Bronchial epithelial cell (primary cell): ENCODE results near the gene RAB3GAP1. TPM values are rescaled to one million over a fixed set of nuclear protein-coding genes. Genes with fewer than 3 reads are reported as not detected.

Source experiments
- DNase-seq: peaks from one replicate; pipeline ENCODE4 v3.0.0-alpha.2; 2010; ENCODE audit warnings: low read depth
- FAIRE-seq: peaks from 2 replicates; lab custom pipeline; 2011; peaks lifted over from hg19 to GRCh38; lab: Jason Lieb, UNC
- H3K27me3 ChIP-seq: 2 replicates; pipeline ENCODE4 v1.5.1; 2011; ENCODE audit warnings: low read length; ENCODE audit not compliant: control insufficient read depth, insufficient read depth
- H3K36me3 ChIP-seq: 2 replicates; pipeline ENCODE4 v1.5.1; 2011; ENCODE audit warnings: low read length; ENCODE audit not compliant: control insufficient read depth, insufficient read depth
- H3K4me3 ChIP-seq: 2 replicates; pipeline ENCODE4 v1.5.1; 2011; ENCODE audit warnings: mild to moderate bottlenecking, low read depth, low read length, control low read depth
- CTCF ChIP-seq: IDR thresholded peaks from 2 replicates; pipeline ENCODE4 v1.5.1; 2011; ENCODE audit warnings: mild to moderate bottlenecking, moderate library complexity, low read length, control low read depth, inconsistent platforms; ENCODE audit not compliant: insufficient read depth, severe bottlenecking
- total RNA-seq: library from RNA; depleted of rRNA; stranded (reverse); fragments of >200 nt; gene quantifications from 2 replicates; pipeline ENCODE4 v1.2.1, GENCODE V29; 2014

Gene RAB3GAP1
- total RNA-seq, 1 donor from 2014 or later, result 120 TPM

GRCh38 chr2:135190799-135191198 is 138.7 kb downstream of the RAB3GAP1 start:
- no peaks in the 10 kb centered on the region for H3K27me3 ChIP-seq
- no peaks in the 10 kb centered on the region for H3K36me3 ChIP-seq
- no peak for DNase-seq
- no peak for TF ChIP-seq CTCF
- FAIRE-seq, result no peak
- H3K4me3 ChIP-seq, result no peak overlapping the region

DNA sequence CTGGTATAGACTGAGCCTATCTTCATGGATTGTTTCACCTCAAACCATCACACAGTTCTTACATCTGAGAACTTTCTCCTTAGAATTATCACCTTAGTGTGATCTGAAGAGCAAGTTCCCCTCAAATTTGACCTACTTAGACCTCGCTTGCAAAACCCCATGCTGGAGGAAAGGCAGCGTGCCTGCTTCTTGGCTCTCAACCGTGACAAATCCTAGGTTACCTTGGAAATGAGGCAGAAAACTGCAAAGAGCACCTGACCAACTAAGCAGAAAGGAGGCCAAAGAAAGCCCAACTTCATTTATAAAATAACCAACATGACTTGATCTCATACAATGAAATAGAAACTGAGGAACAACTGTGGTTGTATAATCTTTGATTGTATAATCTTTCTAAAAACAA is 146.4 kb downstream of the RAB3GAP1 start:
- Histone ChIP-seq H3K4me3 (no peak overlapping the region), H3K36me3 (no peaks in the 10 kb centered on the region), H3K27me3 (no peaks in the 10 kb centered on the region)
- no peak for TF ChIP-seq CTCF
- FAIRE-seq (no peak), DNase-seq (no peak)

GRCh38 chr2:135202751-135203150 is 150.7 kb downstream of the RAB3GAP1 start:
- no peak for TF ChIP-seq CTCF
- FAIRE-seq (no peak), DNase-seq (no peak)
- no peaks in the 10 kb centered on the region for H3K27me3 ChIP-seq
- H3K4me3 ChIP-seq, result no peak overlapping the region
- H3K36me3 ChIP-seq, result no peaks in the 10 kb centered on the region

DNA sequence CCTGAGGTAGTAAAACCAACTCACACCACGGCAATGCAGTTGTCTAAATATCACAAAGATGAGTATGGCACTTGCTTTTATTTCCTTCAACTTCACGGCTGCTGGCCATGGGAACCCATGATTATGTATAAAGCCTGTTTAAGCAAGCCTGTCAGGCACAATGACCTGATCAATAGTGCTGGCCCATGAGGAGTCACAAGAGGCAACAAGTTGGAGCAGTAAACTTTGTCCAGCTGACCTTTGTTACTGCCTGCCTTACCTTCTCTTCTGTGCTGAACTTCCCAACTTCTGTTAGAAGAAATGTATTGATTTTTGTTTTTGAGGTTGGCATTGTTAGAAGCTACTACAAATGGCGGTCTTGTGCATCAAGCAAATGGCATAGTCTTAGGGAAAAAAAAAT is 151.9 kb downstream of the RAB3GAP1 start:
- DNase-seq (no peak), FAIRE-seq (no peak)
- TF ChIP-seq CTCF, result no peak
- no peaks in the 10 kb centered on the region for H3K36me3 ChIP-seq
- no peaks in the 10 kb centered on the region for H3K27me3 ChIP-seq
- H3K4me3 ChIP-seq, result no peak overlapping the region

DNA sequence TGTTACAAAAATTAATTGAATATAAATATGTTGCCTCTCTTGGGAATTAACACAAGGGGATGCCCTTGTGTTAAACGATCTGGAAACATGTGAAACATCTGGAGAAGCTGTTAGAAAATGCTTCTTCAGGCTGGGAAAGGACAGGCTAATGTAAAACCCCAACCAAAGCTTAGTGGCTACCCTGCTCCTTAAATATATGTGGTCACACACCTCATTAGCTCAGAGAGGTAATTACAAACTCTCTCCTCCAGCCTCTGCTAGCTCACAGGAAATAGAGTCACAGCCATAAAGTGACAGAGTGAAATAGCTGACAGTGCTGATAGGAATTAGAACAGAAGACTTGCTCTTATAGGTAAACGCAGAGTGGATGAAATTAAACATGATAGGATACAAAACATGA is 155.9 kb downstream of the RAB3GAP1 start:
- DNase-seq, result no peak
- FAIRE-seq, result no peak
- TF ChIP-seq CTCF, result no peak
- Histone ChIP-seq H3K4me3 (no peak overlapping the region), H3K36me3 (no peaks in the 10 kb centered on the region), H3K27me3 (no peaks in the 10 kb centered on the region)

GRCh38 chr2:135212757-135213156 is 160.7 kb downstream of the RAB3GAP1 start:
- DNase-seq (no peak), FAIRE-seq (no peak)
- Histone ChIP-seq H3K4me3 (no peak overlapping the region), H3K27me3 (no peaks in the 10 kb centered on the region), H3K36me3 (no peaks in the 10 kb centered on the region)
- TF ChIP-seq CTCF, result no peak
